ENCODE data around the gene SGSH. TPM values are rescaled to one million over a fixed set of nuclear protein-coding genes. Genes with fewer than 3 reads are reported as not detected.
"Not testable (repeated sequence)": the region's sequence is repeated elsewhere in the genome, so short reads cannot be mapped to it uniquely, and the experiment has no call there.

SGSH gene
- total RNA-seq, 1 donor from 2014 or later = 12.4 TPM

DNA sequence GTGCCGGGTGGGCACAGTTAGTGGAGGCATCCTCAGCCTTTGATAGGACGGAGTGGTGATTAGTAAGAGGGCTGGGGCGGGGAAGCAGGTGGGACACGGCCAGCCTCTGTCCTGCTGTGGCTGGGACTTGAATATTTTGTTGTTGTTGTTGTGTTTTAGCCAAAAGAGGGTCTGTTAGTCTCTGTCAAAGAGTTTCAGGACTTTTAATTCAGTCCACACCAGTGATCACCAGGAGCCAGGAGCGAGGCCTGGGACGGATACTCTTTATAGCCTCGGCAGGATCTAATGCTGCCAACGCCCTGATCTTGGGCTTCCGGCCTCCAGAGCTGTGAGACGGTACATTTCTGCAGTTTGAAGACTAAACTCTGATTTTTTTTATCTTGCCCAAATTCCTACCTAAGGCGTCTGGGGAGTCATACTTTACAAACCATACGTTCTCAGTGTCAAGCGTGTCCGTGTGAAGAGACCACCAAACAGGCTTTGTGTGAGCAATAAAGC lies 37.6 kb upstream of the SGSH start:
- intact Hi-C loops (cut with DNase I) = loop anchor here (5.0 kb wide), 1 partner anchor 110 kb away; the partner anchor contains the start of gene EIF4A3
- DNase-seq (ENCODE audit: missing footprints) (peak; percentile 43), ATAC-seq (no peak)

DNA sequence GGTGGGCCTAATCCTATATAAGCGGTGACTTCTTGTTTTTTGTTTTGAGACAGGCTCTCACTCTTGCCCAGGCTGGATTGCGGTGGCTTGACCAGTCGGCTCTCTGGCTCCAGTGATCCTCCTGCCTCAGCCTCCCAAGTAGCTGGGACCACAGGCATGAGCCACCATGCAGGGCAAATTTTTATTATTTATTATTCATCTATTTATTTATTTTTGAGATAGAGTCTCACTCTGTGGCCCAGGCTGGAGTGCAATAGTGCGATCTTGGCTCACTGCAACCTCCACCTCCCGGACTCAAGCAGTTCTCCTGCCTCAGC lies 35.9 kb upstream of the SGSH start:
- ATAC-seq (no peak), DNase-seq (ENCODE audit: missing footprints) (peak; percentile 57)
- intact Hi-C loops (cut with DNase I) = loop anchor here (5.0 kb wide), 1 partner anchor 109 kb away; the partner anchor contains the start of gene EIF4A3

DNA sequence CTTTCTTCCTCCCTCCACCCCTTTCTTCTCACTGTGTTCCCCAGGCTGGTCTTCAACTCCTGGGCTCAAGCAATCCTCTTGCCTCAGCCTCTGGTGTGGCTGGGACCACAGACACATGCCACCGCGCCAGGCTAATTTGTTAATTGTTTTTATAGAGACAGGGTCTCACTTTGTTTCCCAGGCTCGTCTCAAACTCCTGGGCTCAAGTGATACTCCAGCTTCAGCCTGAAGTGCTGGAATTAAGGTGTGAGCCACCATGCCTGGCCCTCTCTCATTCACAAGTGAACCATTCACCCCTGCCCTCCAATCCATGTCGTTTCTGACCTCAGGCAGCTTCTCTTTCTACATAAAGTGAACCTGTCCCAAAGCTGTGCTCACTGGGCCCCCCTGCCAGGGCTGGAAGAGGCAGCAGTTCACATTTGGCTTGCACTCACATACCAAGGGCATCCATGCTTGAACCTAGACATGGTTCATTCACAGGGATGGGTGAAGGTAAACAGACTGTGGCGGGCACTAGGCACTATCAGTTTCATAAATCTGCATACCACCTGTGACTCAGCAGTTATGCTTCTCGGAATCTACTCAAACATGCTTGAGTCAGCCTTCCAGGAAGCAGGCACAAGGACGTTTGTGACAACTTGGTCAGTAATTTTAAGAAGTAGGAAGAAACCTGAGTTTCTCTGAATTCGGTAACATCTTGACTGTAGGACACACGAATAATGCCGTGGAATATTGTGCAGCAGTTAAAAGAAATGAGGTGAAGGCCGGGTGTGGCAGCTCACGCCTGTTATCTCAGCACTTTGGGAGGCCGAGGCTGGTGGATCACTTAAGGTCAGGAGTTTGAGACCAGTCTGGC lies 34.5 kb upstream of the SGSH start:
- intact Hi-C loops (cut with DNase I) = loop anchor here (5.0 kb wide), 1 partner anchor 107 kb away; the partner anchor contains the start of gene EIF4A3
- DNase-seq (ENCODE audit: missing footprints) (peak; percentile 60), ATAC-seq (no peak)

DNA sequence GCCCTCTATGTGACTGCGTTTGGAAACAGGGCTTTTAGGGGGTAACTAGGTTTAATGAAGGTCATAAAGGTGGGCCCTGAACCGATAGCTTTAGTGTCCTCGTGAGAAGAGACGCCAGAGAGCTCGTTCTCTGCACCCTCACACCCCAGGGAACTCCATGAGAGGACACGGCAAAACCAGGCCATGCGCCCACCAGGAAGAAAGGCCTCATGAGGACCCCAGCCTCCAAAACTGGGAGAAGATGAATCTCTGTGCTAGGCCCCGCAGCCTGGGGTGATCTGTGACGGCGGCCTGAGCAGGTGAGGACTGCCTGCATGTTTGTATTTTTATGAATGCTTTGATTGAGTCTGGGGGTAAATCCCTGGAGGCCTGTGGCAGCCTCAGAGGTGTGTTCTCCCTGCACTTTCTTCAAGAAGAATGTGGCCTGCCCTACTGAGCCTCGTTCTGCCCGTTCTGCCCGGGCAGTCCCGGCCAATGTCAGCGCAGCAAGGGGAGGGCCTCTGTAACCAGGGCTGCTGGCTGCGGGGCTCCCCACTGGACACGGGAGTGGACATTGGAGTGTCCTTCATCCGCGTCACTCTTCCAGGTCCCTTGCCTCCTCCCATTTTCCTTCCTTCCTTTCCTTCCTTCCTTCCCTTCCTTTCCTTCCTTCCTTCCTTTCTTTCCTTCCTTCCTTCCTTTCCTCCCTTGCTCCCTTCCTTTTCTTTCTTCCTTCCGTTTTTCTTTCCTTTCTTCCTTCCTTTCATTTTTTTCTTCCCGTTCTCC lies 33.7 kb upstream of the SGSH start:
- intact Hi-C loops (cut with DNase I) = no loop called here
- peak; percentile 60 for DNase-seq (ENCODE audit: missing footprints)
- ATAC-seq = no peak

DNA sequence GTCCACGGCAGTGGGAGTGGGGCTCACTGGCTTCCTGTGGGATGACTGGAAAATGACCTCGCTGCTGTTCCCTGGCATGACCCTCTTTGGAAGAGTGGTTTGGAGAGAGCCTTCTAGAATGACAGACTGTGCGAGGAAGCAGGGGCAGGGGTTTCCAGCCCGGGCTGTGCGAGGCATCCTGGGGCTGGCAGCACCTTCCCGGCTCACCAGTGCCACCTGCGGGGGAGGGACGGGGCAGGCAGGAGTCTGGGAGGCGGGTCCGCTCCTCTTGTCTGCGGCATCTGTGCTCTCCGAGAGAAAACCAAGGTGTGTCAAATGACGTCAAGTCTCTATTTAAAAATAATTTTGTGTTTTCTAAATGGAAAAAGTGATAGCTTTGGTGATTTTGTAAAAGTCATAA lies 32.7 kb upstream of the SGSH start:
- ATAC-seq = peak; percentile 32
- intact Hi-C loops (cut with DNase I) = no loop called here
- peak; percentile 88 for DNase-seq (ENCODE audit: missing footprints)

DNA sequence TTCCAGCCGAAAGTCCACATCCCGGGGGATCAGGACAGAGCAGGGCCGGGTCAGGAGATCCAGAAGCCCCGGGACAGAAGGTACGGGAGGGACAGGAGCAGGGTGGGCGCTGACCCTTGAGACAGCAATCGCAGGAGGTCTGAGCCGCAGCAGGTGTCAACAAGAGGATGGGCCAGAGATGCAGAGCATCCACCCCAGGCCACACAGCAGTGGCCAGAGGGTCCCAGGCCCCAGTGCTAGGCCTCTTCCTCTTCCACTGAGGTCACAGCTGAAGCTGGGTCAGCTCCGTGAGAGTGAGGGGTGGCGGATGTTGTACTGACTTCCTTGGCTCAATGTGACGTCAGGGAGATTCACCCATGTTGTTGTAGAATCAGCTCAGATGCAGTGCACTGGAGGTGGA lies 31.8 kb upstream of the SGSH start:
- ATAC-seq (no peak), DNase-seq (ENCODE audit: missing footprints) (peak; percentile 18)
- intact Hi-C loops (cut with DNase I) = no loop called here

DNA sequence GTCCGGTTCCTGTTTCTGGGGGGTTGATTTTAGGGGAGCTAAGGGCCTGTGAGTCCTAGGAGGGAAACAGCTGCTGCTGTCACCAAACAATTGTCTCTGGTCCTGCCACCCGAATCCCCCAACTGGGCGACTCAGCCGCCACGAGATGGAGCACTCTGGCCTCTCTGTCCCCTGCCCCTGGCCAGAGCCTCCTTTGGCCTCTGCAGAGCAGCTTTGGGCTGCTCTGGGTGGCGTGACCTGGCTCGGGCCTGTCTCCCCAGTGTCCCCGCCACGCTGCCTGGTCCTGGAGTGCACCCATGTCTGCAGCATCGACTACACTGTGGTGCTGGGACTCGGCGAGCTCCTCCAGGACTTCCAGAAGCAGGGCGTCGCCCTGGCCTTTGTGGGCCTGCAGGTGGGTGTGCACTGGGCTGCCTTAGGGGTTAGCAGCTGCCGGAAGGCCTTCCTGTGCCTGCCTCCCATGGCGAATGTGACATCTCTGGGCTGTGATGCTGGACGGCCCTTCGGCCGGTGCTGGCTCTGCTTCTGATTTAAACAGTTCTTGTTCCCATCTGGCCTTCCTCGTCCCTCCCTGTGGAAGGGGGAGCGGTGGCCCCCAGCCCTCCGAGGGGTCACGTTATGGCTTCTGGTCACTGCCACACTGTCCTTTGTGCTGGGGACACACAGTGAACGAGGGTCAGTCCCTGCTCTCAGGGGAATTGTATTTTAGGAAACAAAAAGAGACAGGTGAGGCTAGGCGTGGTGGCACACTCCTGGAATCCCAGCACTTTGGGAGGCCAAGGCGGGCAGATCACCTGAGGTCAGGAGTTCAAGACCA lies 29.0 kb upstream of the SGSH start:
- ATAC-seq (no peak), DNase-seq (ENCODE audit: missing footprints) (peak; percentile 27)
- intact Hi-C loops (cut with DNase I) = no loop called here

DNA sequence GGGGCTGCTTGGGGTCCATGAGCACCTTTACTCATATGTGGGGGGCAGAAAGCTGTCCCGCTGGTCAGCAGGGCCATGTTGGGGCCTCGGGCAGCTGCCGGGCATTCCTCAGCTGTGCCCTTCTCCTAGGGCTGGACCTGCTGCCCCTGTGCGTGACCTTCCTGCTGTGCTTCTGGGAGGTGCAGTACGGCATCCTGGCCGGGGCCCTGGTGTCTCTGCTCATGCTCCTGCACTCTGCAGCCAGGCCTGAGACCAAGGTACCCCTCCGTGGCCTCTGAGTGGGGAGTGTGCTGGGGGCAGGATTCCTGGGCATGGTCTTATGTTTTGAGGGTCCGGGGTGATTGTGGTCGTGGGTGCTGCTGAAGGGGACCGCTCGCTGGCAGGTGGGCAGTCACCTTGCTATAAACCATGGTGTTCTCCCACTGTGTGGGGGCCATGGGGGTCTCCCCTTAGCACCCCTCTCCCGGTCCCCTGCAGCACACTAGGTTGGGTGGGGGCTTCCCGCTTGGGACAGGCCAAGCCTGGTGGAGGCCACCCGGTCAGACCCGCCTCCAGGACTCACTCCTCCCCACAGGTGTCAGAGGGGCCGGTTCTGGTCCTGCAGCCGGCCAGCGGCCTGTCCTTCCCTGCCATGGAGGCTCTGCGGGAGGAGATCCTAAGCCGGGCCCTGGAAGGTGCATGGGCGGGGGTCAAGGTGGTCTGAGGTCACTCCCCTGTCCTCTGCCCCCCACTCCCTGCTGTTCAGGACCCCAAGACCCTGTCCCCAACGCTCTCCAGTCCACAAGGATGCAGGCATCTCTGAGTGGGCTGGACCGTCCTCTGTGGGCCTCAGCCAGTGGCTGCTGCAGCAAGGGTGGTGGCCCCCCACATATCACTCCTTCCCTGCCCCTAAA lies 28.1 kb upstream of the SGSH start:
- intact Hi-C loops (cut with DNase I) = no loop called here
- peak; percentile 53 for DNase-seq (ENCODE audit: missing footprints)
- ATAC-seq = no peak

DNA sequence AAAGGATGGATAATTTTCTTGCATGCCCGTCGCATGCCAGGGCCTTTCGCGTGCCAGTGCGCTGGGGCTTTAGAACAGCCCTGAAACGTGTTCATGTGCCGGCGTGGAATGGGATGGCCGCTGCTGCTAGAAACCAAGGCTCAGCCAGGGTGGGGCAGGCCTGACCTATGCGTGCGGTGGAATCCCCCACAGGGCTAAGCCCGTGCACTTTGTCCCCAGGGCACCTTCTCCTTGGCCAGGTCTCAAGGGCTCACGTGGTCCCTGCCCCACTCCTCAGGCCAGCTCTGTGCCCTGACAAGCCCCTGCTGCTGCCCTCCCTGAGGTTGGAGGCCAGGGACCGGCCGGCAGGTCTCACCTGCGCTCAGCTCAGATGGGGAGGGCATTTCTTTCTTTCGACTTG lies 27.4 kb upstream of the SGSH start:
- intact Hi-C loops (cut with DNase I) = no loop called here
- DNase-seq (ENCODE audit: missing footprints) (peak; percentile 16), ATAC-seq (no peak)

DNA sequence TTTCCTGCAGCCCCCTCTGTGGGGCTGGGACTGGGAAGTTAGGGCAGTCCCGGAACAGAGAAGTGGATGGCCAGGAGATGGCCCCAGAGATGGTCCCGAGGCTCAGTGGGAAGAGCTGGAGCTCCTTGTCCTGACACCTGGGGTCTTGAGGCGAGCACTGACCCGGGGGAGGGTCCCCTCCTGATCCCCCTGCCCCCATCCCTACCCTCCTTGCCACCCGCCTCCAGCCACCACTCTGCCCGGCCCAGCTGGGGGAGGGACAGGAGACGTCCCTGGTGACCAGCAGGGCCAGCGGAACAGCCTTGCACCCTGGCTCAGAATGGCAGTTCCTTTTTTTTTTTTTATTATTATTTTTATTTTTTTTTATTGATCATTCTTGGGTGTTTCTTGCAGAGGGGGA lies 26.6 kb upstream of the SGSH start:
- intact Hi-C loops (cut with DNase I) = no loop called here
- no peak for ATAC-seq
- DNase-seq (ENCODE audit: missing footprints) = peak; percentile 62

DNA sequence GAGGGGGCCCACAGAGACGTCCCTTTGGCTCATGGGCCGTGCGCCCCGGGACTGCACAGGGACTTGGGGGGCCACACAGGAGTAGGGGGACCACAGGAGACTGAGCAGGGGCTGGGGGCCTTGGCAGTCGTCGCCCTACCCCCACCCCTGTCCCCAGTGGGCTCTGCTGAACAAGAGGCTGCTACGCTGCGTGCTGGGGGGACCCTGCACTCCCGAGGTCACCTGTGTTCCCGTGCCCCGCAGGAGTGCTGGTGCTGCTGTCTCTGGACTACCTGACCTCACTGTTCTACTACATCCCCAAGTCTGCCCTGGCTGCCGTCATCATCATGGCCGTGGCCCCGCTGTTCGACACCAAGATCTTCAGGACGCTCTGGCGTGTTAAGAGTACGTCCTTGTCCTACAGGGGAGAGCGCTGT lies 26.1 kb upstream of the SGSH start:
- no peak for ATAC-seq
- DNase-seq (ENCODE audit: missing footprints) = no peak
- intact Hi-C loops (cut with DNase I) = no loop called here

DNA sequence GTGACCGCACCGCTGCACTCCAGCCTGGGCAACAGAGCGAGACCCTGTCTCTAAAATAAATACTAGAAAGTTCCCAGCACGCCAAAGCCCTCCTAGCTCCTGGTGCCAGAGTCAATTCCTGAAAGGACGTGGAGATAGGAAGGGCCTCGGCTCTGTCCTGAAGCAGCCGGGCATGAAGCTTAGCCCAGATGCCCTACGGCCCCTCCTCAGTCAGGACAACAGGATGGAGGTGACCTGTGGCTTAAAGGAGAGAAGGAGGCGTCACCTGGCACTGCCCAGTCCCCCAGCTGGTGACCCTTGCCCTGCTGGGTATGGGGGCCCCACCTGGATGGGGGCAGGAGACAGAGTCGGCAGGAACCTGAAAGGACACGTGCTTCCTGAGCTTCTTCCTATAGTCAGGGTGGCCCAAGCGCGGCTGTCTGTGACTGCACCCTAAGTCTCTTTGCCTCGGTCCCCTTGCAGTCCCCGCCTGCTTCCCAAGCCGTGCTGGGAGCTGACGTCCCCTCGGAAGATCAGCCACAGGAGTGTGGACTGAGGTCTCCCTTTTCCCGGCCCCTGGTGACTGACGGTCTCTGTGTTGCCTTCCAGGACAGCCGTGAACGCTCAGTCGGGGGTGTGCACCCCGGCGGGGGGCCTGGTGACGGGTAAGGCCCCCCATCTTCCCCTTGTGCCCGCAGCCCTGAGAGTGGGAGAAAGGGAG lies 25.6 kb upstream of the SGSH start:
- ATAC-seq (no peak), DNase-seq (ENCODE audit: missing footprints) (peak; percentile 34)
- intact Hi-C loops (cut with DNase I) = no loop called here

DNA sequence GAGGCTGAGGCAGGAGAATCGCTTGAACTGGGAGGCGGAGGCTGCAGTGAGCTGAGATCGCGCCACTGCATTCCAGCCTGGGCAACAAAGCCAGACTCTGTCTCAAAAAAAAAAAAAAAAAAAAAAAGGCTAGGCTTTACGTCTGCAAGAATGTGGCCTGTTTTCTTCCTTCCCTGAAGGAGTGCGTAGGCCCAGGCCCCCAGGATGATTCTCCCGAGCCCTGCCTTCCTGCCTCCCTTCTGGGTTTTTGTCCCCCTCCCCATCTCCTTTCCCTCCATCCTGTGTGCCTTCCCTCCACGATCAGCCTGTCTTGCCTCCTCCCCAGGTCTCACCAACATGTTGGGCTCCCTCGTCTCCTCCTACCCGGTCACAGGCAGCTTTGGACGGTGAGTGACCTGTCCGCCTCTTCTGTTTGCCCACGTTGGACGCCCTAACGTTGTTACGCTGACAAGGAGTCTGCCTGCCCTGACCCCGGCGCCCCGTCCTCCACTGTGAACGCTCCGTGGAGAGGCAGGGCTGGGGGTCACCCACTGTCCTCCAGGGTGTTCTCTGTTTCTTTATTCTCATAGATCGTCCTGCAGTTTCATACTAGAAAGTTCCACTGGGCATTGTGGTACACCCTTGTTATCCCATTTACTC lies 24.9 kb upstream of the SGSH start:
- DNase-seq (ENCODE audit: missing footprints) = peak; percentile 63
- intact Hi-C loops (cut with DNase I) = no loop called here
- ATAC-seq = no peak

DNA sequence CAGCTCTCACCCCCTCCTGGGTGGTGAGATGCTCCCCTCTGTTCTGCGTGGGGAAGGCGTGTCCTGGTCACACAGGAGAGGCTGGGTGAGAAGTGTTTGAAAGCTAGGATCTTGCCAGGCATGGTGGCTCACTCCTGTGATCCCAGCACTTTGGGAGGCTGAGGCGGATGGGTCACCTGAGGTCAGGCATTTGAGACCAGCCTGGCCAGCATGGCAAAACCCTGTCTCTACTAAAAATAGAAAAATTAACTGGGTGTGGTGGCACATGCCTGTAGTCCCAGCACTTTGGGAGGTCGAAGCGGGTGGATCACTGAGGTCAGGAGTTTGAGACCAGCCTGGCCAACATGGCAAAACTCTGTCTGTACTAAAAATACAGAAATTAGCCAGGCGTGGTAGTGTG lies 24.3 kb upstream of the SGSH start:
- intact Hi-C loops (cut with DNase I); ATAC-seq: not testable (repeated sequence)
- peak; percentile 43 for DNase-seq (ENCODE audit: missing footprints)

DNA sequence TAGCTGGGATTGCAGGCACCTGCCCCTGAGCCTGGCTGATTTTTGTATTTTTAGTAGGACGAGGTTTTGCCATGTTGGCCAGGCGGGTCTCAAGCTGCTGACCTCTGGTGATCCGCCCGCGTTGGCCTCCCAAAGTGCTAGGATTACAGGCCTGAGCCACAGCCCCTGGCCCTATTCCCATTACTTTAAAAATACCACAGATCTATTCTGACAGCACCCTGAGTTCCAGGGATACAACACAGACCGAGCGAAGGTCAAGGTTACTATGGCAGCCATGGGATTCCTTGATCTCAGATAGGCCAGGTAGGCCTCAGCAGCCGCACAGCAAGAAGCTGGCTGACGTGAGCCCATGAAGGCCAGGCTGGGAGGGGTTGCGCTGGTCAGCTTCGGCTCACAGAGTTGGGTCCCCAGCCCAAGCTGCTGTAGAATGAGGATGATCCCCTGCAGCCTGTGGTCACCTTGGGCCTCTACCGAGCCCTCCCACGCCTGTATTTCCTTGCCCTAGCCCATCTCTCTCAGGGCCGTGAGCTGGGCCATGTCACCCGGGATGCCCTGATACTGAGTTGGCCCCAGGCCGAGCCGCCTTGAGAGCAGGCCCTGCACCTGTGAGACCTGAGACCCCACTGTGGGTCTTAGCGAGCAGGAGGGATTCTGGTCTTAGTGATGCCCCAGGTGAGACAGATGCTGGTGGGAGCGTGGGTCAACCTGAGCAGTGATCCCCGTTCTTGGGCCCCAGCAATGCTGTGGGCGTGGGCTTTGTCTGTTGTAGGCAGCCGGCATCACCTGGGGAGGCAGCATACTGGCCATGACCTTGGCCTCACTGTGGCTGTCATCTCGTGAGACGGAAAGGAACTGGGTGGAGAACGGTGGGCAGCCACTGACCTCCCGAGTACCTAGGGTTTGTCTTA lies 23.6 kb upstream of the SGSH start:
- intact Hi-C loops (cut with DNase I) = no loop called here
- DNase-seq (ENCODE audit: missing footprints) (peak; percentile 45), ATAC-seq (peak; percentile 62)

DNA sequence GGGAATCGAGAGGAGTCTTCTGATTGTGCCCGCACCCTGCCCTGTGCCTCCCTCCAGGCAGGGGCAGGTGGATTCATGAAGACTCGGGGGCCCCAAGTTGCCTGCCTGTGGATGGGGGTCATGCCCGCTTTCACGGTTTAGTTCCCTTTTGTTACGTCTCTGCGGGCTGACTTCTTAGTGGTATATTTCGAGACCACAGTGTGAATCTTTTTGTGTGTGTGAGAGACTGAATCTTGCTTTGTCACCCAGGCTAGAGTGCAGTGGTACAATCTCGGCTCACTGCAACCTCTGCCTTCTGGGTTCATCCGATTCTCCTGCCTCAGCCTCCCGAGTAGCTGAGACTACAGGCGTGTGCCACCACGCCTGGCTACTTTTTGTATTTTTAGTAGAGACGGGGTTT lies 22.4 kb upstream of the SGSH start:
- ATAC-seq = no peak
- intact Hi-C loops (cut with DNase I) = no loop called here
- DNase-seq (ENCODE audit: missing footprints) = peak; percentile 34

Data from Right ventricle myocardium inferior (tissue), 1 donor.